Thoracic aorta (tissue), 2 donors: ENCODE measurements around the gene PIK3R3. TPM values are rescaled to one million over a fixed set of nuclear protein-coding genes. Genes with fewer than 3 reads are reported as not detected.

Experiments
- ATAC-seq: fragments of 150-250 bp; one replicate; pipeline ENCODE4 v1.8.0; 2017; ENCODE audit warnings: low read depth; ENCODE audit not compliant: insufficient number of reproducible peaks, low FRiP score
- DNase-seq: peaks from one replicate; pipeline ENCODE4 v3.0.0-alpha.2; 2020; ENCODE audit warnings: low spot score
- H3K27ac ChIP-seq, 2 donors: fragments of 200-600 bp; sonication (generic); 1 replicate in 1 of 2; 2 replicates in 1 of 2; pipeline ENCODE4 v1.5.1; 2016; ENCODE audit warnings: mild to moderate bottlenecking in 2 of 2, moderate library complexity in 2 of 2
- H3K27me3 ChIP-seq: fragments of 200-600 bp; sonication (generic); replicated peaks from 2 replicates; pipeline ENCODE4 v1.6.0; 2016; ENCODE audit warnings: mild to moderate bottlenecking; ENCODE audit not compliant: insufficient read depth
- H3K36me3 ChIP-seq: fragments of 200-600 bp; sonication (generic); one replicate; pipeline ENCODE4 v1.5.1; 2016
- H3K4me1 ChIP-seq, 2 donors: fragments of 200-600 bp; sonication (generic); 1 replicate in 1 of 2; 2 replicates in 1 of 2; pipeline versions ENCODE4 v1.5.1 to v1.6.0; 2016; ENCODE audit warnings: low read depth in 2 of 2, mild to moderate bottlenecking in 1 of 2; ENCODE audit not compliant: control insufficient read depth in 1 of 2
- H3K4me3 ChIP-seq: fragments of 200-600 bp; sonication (generic); 2 replicates; pipeline ENCODE4 v1.5.1; 2016; ENCODE audit warnings: mild to moderate bottlenecking
- H3K9me3 ChIP-seq: fragments of 200-600 bp; sonication (generic); 2 replicates; pipeline ENCODE4 v1.5.1; 2016
- CTCF ChIP-seq: fragments of 200-600 bp; sonication (generic); IDR thresholded peaks from one replicate; pipeline ENCODE4 v1.5.1; 2019; ENCODE audit warnings: antibody characterized with exemption
- total RNA-seq, 2 donors: library from RNA; depleted of rRNA; stranded (reverse); fragments of >200 nt; gene quantifications; one replicate each; pipeline versions ENCODE4 v1.1.0 to v1.2.3, GENCODE V29; 2016

PIK3R3 gene
- total RNA-seq, 2 donors from 2014 or later = 9.5 to 30.1 TPM

- no peaks in the 10 kb centered on the region for H3K36me3 ChIP-seq
- ATAC-seq = no peak
- no peak overlapping the region for H3K27ac ChIP-seq
- H3K4me3 ChIP-seq = no peak overlapping the region
- H3K4me1 ChIP-seq = peaks cover 0 to 3% of the 10 kb centered on the region in 2 donors
- TF ChIP-seq CTCF = no peak
- no peaks in the 10 kb centered on the region for H3K9me3 ChIP-seq
- DNase-seq = no peak
- H3K27me3 ChIP-seq = no peaks in the 10 kb centered on the region
Observed at GRCh38 chr1:46153732-46154131, 21.3 kb upstream of the PIK3R3 start.

- DNase-seq = no peak
- H3K27ac ChIP-seq = no peak overlapping the region
- H3K9me3 ChIP-seq = no peaks in the 10 kb centered on the region
- H3K4me1 ChIP-seq = peaks cover 0 to 8% of the 10 kb centered on the region in 2 donors
- TF ChIP-seq CTCF = no peak
- H3K27me3 ChIP-seq = no peaks in the 10 kb centered on the region
- H3K36me3 ChIP-seq = no peaks in the 10 kb centered on the region
- no peak overlapping the region for H3K4me3 ChIP-seq
- ATAC-seq = no peak
Observed at GRCh38 chr1:46153228-46153627, 20.8 kb upstream of the PIK3R3 start.

- TF ChIP-seq CTCF = no peak
- Histone ChIP-seq H3K4me3 (no peak overlapping the region), H3K4me1 (peaks cover 0 to 11% of the 10 kb centered on the region in 2 donors), H3K27ac (no peak overlapping the region), H3K9me3 (no peaks in the 10 kb centered on the region), H3K36me3 (no peaks in the 10 kb centered on the region), H3K27me3 (no peaks in the 10 kb centered on the region)
- DNase-seq (no peak), ATAC-seq (no peak)
Observed at GRCh38 chr1:46152016-46152415, 19.6 kb upstream of the PIK3R3 start.

DNA sequence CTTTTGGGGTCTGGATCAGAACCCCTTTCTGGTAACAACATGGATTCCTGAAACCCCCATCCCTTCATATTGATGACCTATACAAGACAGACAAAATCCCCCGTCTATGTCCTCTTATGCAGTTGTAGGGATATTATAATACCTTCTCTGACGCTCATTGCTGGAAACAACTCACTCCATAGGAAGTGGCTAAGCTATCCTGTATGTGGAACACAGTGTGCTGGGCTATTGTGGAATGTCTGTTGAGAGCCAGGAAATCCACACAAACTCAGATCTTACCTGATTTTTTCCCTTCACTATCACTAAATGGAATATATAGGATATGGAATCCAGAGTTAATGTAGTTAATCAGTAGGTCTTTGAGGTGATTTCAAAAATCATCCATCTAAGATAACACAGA, 17.7 kb upstream of the PIK3R3 start:
- ATAC-seq (no peak), DNase-seq (no peak)
- Histone ChIP-seq H3K36me3 (no peaks in the 10 kb centered on the region), H3K27me3 (no peaks in the 10 kb centered on the region), H3K9me3 (no peaks in the 10 kb centered on the region), H3K27ac (no peak overlapping the region), H3K4me3 (no peak overlapping the region), H3K4me1 (peaks cover 0 to 11% of the 10 kb centered on the region in 2 donors)
- TF ChIP-seq CTCF = no peak

- H3K27me3 ChIP-seq = no peaks in the 10 kb centered on the region
- no peak overlapping the region for H3K4me3 ChIP-seq
- no peak for ATAC-seq
- H3K4me1 ChIP-seq = peaks cover 0 to 11% of the 10 kb centered on the region in 2 donors
- DNase-seq = no peak
- no peak overlapping the region for H3K27ac ChIP-seq
- no peaks in the 10 kb centered on the region for H3K9me3 ChIP-seq
- H3K36me3 ChIP-seq = no peaks in the 10 kb centered on the region
- TF ChIP-seq CTCF = no peak
Observed at GRCh38 chr1:46148318-46148717, 15.9 kb upstream of the PIK3R3 start.
